Measurements from ENCODE around the gene ZRANB3.

ZRANB3 gene

GRCh38 chr2:135208016-135208415, 323.0 kb downstream of the ZRANB3 start:
- TF ChIP-seq CTCF (conservative IDR thresholded peaks at IDR 0.05; ENCODE audit: low read depth, low read length): no peak
- H3K4me3 ChIP-seq (ENCODE audit: low read length): no peak overlapping the region
- DNase-seq (ENCODE audit: low read depth): no peak

- no peak for TF ChIP-seq CTCF (conservative IDR thresholded peaks at IDR 0.05; ENCODE audit: low read depth, low read length)
- H3K4me3 ChIP-seq (ENCODE audit: low read length): no peak overlapping the region
- no peak for DNase-seq (ENCODE audit: low read depth)
These were observed 327.1 kb downstream of the ZRANB3 start for GRCh38 chr2:135203944-135204343.

GRCh38 chr2:135202751-135203150, 328.3 kb downstream of the ZRANB3 start:
- TF ChIP-seq CTCF (conservative IDR thresholded peaks at IDR 0.05; ENCODE audit: low read depth, low read length): no peak
- no peak for DNase-seq (ENCODE audit: low read depth)
- H3K4me3 ChIP-seq (ENCODE audit: low read length): no peak overlapping the region

- DNase-seq (ENCODE audit: low read depth): no peak
- TF ChIP-seq CTCF (conservative IDR thresholded peaks at IDR 0.05; ENCODE audit: low read depth, low read length): no peak
- H3K4me3 ChIP-seq (ENCODE audit: low read length): no peak overlapping the region
These were observed 332.5 kb downstream of the ZRANB3 start for GRCh38 chr2:135198481-135198880.

- H3K4me3 ChIP-seq (ENCODE audit: low read length): no peak overlapping the region
- TF ChIP-seq CTCF (conservative IDR thresholded peaks at IDR 0.05; ENCODE audit: low read depth, low read length): no peak
- peak; percentile 26 for DNase-seq (ENCODE audit: low read depth)
These were observed 340.2 kb downstream of the ZRANB3 start for GRCh38 chr2:135190799-135191198.

- DNase-seq (ENCODE audit: low read depth): no peak
- H3K4me3 ChIP-seq (ENCODE audit: low read length): no peak overlapping the region
- TF ChIP-seq CTCF (conservative IDR thresholded peaks at IDR 0.05; ENCODE audit: low read depth, low read length): no peak
These were observed 341.9 kb downstream of the ZRANB3 start for GRCh38 chr2:135189148-135189547.

- H3K4me3 ChIP-seq (ENCODE audit: low read length): no peak overlapping the region
- no peak for TF ChIP-seq CTCF (conservative IDR thresholded peaks at IDR 0.05; ENCODE audit: low read depth, low read length)
- DNase-seq (ENCODE audit: low read depth): no peak
These were observed 343.7 kb downstream of the ZRANB3 start for GRCh38 chr2:135187270-135187669.

Data from retinal pigment epithelial cell (primary cell).